SK-N-SH (cell line): Measurements from ENCODE around the gene DOCK3. TPM values are rescaled to one million over a fixed set of nuclear protein-coding genes. Genes with fewer than 3 reads are reported as not detected.

Experiments
- CTCF ChIA-PET: fragments of 300-600, 350-600 bp; formaldehyde crosslinking; extraction: SDS; loops from one replicate; lab custom pipeline; 2021; lab: Yijun Ruan, JAX
- POLR2A ChIA-PET: fragments of 350-600 bp; sonication (Branson Sonifier 250); formaldehyde crosslinking; extraction: SDS; loops from one replicate; lab custom pipeline; 2020; ENCODE audit warnings: antibody characterized with exemption, inconsistent platforms; lab: Yijun Ruan, JAX
- DNase-seq: peaks from one replicate; pipeline ENCODE4 v3.0.0; 2012
- H2AFZ ChIP-seq: fragments of 200-600 bp; sonication (generic); 2 replicates; pipeline ENCODE4 v1.8.1; 2016; ENCODE audit warnings: antibody characterized with exemption, mild to moderate bottlenecking, low read depth
- H3F3A ChIP-seq: fragments of 200-600 bp; sonication (generic); replicated peaks from 2 replicates; pipeline ENCODE3; 2016; ENCODE audit warnings: antibody characterized with exemption, mild to moderate bottlenecking; ENCODE audit not compliant: insufficient read depth
- H3K27ac ChIP-seq, 2 experiments: fragments of 200-500 bp in 1 of 2; fragments of 200-600 bp in 1 of 2; sonication (Bioruptor generic) in 1 of 2; sonication (generic), shearing (Covaris generic) in 1 of 2; 2 replicates each; pipeline versions ENCODE4 v1.5.1 to v1.6.1; 2014 to 2016; ENCODE audit warnings: low read depth in 2 of 2, inconsistent platforms in 1 of 2, low read length in 1 of 2, mild to moderate bottlenecking in 1 of 2, mixed read lengths in 1 of 2
- H3K27me3 ChIP-seq: fragments of 200-600 bp; sonication (generic), shearing (Covaris generic); 2 replicates; pipeline ENCODE4 v1.6.1; 2016; ENCODE audit warnings: mixed run types; ENCODE audit not compliant: insufficient read depth
- H3K36me3 ChIP-seq, 2 experiments: fragments of 200-500 bp in 1 of 2; fragments of 200-600 bp in 1 of 2; sonication (Bioruptor generic) in 1 of 2; sonication (generic) in 1 of 2; replicated peaks in 1 of 2; 2 replicates each; pipeline versions ENCODE3 to v1.5.1; 2014 to 2016; ENCODE audit warnings: low read length in 1 of 2, mild to moderate bottlenecking in 1 of 2; ENCODE audit not compliant: insufficient read depth in 2 of 2, control insufficient read depth in 1 of 2
- H3K4me1 ChIP-seq, 2 experiments: fragments of 200-500 bp in 1 of 2; fragments of 200-600 bp in 1 of 2; sonication (Bioruptor generic) in 1 of 2; sonication (generic), shearing (Covaris generic) in 1 of 2; 2 replicates each; pipeline versions ENCODE4 v1.5.1 to v1.6.1; 2014 to 2016; ENCODE audit warnings: low read depth in 1 of 2, low read length in 1 of 2, mixed run types in 1 of 2; ENCODE audit not compliant: insufficient read depth in 2 of 2, control insufficient read depth in 1 of 2
- H3K4me2 ChIP-seq: fragments of 200-600 bp; sonication (generic), shearing (Covaris generic); 2 replicates; pipeline ENCODE4 v1.6.1; 2017; ENCODE audit warnings: mixed run types
- H3K4me3 ChIP-seq, 2 experiments: fragments of 200-500 bp in 1 of 2; fragments of 200-600 bp in 1 of 2; sonication (Bioruptor generic) in 1 of 2; sonication (generic), shearing (Covaris generic) in 1 of 2; 2 replicates each; pipeline versions ENCODE4 v1.5.1 to v1.8.1; 2014 to 2016; ENCODE audit warnings: low read depth in 2 of 2, inconsistent platforms in 1 of 2, low read length in 1 of 2, mild to moderate bottlenecking in 1 of 2, mixed read lengths in 1 of 2, moderate library complexity in 1 of 2
- H3K79me2 ChIP-seq: fragments of 200-600 bp; sonication (generic); 2 replicates; pipeline ENCODE4 v1.8.1; 2017; ENCODE audit warnings: mild to moderate bottlenecking; ENCODE audit not compliant: insufficient read depth
- H3K9ac ChIP-seq: fragments of 200-600 bp; sonication (generic); 2 replicates; pipeline ENCODE4 v1.6.1; 2017; ENCODE audit warnings: mixed run types
- H3K9me2 ChIP-seq: fragments of 200-600 bp; sonication (generic); 2 replicates; pipeline ENCODE4 v1.6.1; 2017; ENCODE audit warnings: mixed run types
- H3K9me3 ChIP-seq: fragments of 200-600 bp; sonication (generic); 2 replicates; pipeline ENCODE4 v1.6.1; 2017; ENCODE audit warnings: mixed run types, mild to moderate bottlenecking, moderate library complexity
- H4K20me1 ChIP-seq: fragments of 200-600 bp; sonication (generic); 2 replicates; pipeline ENCODE4 v1.6.1; 2017; ENCODE audit warnings: mild to moderate bottlenecking, mixed run types; ENCODE audit not compliant: insufficient read depth
- CHD2 ChIP-seq: fragments of 150-350 bp; IDR thresholded peaks from 2 replicates; pipeline ENCODE4 v1.6.1; 2018; ENCODE audit warnings: low read length; ENCODE audit not compliant: partially characterized antibody
- EP300 ChIP-seq, 2 experiments: IDR thresholded peaks; 2 replicates each; pipeline versions ENCODE4 v1.4.0 to v1.6.1; 2012; ENCODE audit warnings: borderline replicate concordance in 1 of 2, low read depth in 1 of 2, low read length in 1 of 2
- GABPA ChIP-seq: IDR thresholded peaks from 2 replicates; pipeline ENCODE4 v1.4.0; 2012; ENCODE audit warnings: low read depth, mild to moderate bottlenecking
- GATA2 ChIP-seq: sonication (generic); formaldehyde crosslinking; IDR thresholded peaks from 2 replicates; pipeline ENCODE4 v1.5.0; 2020; ENCODE audit warnings: mild to moderate bottlenecking, missing genetic modification reagents
- NFIC ChIP-seq: IDR thresholded peaks from 2 replicates; pipeline ENCODE4 v1.4.0; 2012; ENCODE audit warnings: borderline replicate concordance
- POLR2AphosphoS5 ChIP-seq: IDR thresholded peaks from 2 replicates; pipeline ENCODE4 v1.6.1; 2012; ENCODE audit warnings: low read depth, low read length
- RAD21 ChIP-seq: IDR thresholded peaks from 2 replicates; pipeline ENCODE4 v1.6.1; 2012; ENCODE audit warnings: mild to moderate bottlenecking, low read length
- RFX5 ChIP-seq: IDR thresholded peaks from 2 replicates; pipeline ENCODE4 v1.6.1; 2012; ENCODE audit warnings: mild to moderate bottlenecking, improper control_type of control experiment, low read length
- YY1 ChIP-seq: IDR thresholded peaks from 2 replicates; pipeline ENCODE4 v1.4.0; 2012; ENCODE audit warnings: low read depth, mild to moderate bottlenecking
- ZBTB33 ChIP-seq: IDR thresholded peaks from 2 replicates; pipeline ENCODE4 v1.4.0; 2012; ENCODE audit warnings: low read depth, borderline replicate concordance
- WGBS: methylation state at CpG from one replicate; pipeline ENCODE4 v1.1.6; 2017; ENCODE audit warnings: low lambda C conversion rate; 5-methylcytosine and 5-hydroxymethylcytosine counted together
- polyA plus RNA-seq, 3 experiments: library from polyadenylated mRNA; depleted of rRNA; stranded (reverse); fragments of >200 nt; gene quantifications; 2 replicates each; pipeline ENCODE4 v1.2.3, GENCODE V29; 2012
- TF ChIP-seq, protein P1 (sequence below): fragments of 150-350 bp; IDR thresholded peaks from 2 replicates; pipeline ENCODE4 v1.6.1; 2017; ENCODE audit warnings: antibody characterized with exemption, low read length, low read depth, borderline replicate concordance

DOCK3 gene
- polyA plus RNA-seq, 1 of the 3 experiments (the other 2 are of a cell fraction), result 0.05 TPM

- Histone ChIP-seq H2AFZ (no peak overlapping the region), H3K4me1 (no peaks in the 10 kb centered on the region), H3K27ac (no peak overlapping the region), H3K4me2 (no peak overlapping the region), H3K36me3 (no peaks in the 10 kb centered on the region), H3K9me2 (no peaks in the 10 kb centered on the region), H3K4me3 (no peak overlapping the region), H3F3A (no peaks in the 10 kb centered on the region), H3K79me2 (no peaks in the 10 kb centered on the region), H3K9me3 (no peaks in the 10 kb centered on the region), H3K27me3 (no peaks in the 10 kb centered on the region), H3K9ac (no peak overlapping the region), H4K20me1 (no peaks in the 10 kb centered on the region)
- no peak for DNase-seq
- ChIA-PET POLR2A (no interaction called here), CTCF (no interaction called here)
- TF ChIP-seq, protein P1, sequence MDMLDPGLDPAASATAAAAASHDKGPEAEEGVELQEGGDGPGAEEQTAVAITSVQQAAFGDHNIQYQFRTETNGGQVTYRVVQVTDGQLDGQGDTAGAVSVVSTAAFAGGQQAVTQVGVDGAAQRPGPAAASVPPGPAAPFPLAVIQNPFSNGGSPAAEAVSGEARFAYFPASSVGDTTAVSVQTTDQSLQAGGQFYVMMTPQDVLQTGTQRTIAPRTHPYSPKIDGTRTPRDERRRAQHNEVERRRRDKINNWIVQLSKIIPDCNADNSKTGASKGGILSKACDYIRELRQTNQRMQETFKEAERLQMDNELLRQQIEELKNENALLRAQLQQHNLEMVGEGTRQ, result no peak
- WGBS, result 2% methylated on average over 1 of the region's 1 CpG
Measured at GRCh38 chr3:50743643-50744042, 68.9 kb downstream of the DOCK3 start.

DNA sequence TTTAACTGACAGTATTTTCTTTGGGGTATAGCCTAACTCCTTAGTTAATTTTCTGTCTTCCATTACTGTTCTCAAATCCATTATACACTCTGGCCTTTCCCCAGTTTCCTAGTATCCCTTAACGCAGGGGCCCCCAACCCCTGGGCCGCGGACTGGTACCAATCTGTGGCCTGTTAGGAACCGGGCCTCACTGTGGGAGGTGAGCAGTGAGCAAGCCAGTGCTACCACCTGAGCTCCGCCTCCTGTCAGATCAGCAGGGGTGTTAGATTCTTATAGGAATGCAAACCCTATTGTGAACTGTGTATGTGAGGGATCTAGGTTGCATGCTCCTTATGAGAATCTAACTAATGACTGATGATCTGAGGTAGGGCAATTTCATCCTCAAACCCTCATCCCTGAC is 75.1 kb downstream of the DOCK3 start:
- TF ChIP-seq RFX5 (no peak), POLR2AphosphoS5 (no peak), EP300 (IDR thresholded peaks at IDR 0.05; ENCODE audit: borderline replicate concordance in 1 of 2, low read depth in 1 of 2, low read length in 1 of 2) (no peak), YY1 (no peak), GATA2 (no peak), ZBTB33 (no peak), GABPA (no peak), CHD2 (no peak), NFIC (no peak), RAD21 (no peak)
- no peak overlapping the region for H3K9ac ChIP-seq
- H3F3A ChIP-seq, result no peaks in the 10 kb centered on the region
- ChIA-PET CTCF (no interaction called here), POLR2A (no interaction called here)
- WGBS, result 39% methylated on average over 5 of the region's 5 CpGs
- no peaks in the 10 kb centered on the region for H3K79me2 ChIP-seq
- no peaks in the 10 kb centered on the region for H3K36me3 ChIP-seq
- no peak overlapping the region for H3K4me2 ChIP-seq
- no peaks in the 10 kb centered on the region for H4K20me1 ChIP-seq
- H3K9me2 ChIP-seq, result no peaks in the 10 kb centered on the region
- H3K4me3 ChIP-seq, result no peak overlapping the region
- H2AFZ ChIP-seq, result no peak overlapping the region
- no peaks in the 10 kb centered on the region for H3K9me3 ChIP-seq
- H3K4me1 ChIP-seq, result no peaks in the 10 kb centered on the region
- H3K27me3 ChIP-seq, result no peaks in the 10 kb centered on the region
- DNase-seq, result no peak
- H3K27ac ChIP-seq, result no peak overlapping the region
